Activated T-helper 2 cell treated with anti-CD3 and anti-CD28 coated beads, Interferon-gamma antibody, Interleukin-2, Interleukin-4, amounts not matched to agents 10 μg/mL and 5 μg/mL and 100 μg/mL, durations not matched to agents 14 hours and 24 hours and 36 hours (primary cell): Measurements from ENCODE around the gene ZNF581. TPM values are rescaled to one million over a fixed set of nuclear protein-coding genes. Genes with fewer than 3 reads are reported as not detected.
A peak's percentile ranks its signal among the peaks of the same experiment; 100 is the strongest.

Source experiments
- DNase-seq: peaks from one replicate; pipeline ENCODE4 v3.0.0; 2021; ENCODE audit warnings: low spot score
- H3K27ac Mint-ChIP-seq: one replicate; pipeline ENCODE4 v1.8.0; 2021; ENCODE audit warnings: mixed read lengths
- H3K27me3 Mint-ChIP-seq: one replicate; pipeline ENCODE4 v1.8.0; 2021; ENCODE audit warnings: low read depth, mixed read lengths
- H3K36me3 Mint-ChIP-seq: one replicate; pipeline ENCODE4 v1.8.0; 2021; ENCODE audit warnings: low read depth, mixed read lengths
- H3K4me1 Mint-ChIP-seq: one replicate; pipeline ENCODE4 v1.8.0; 2021; ENCODE audit warnings: low read depth, mixed read lengths
- H3K4me3 Mint-ChIP-seq: one replicate; pipeline ENCODE4 v1.8.0; 2021; ENCODE audit warnings: low read depth, mild to moderate bottlenecking, moderate library complexity, mixed read lengths
- H3K9me3 Mint-ChIP-seq: one replicate; pipeline ENCODE4 v1.8.0; 2021; ENCODE audit warnings: mixed read lengths
- intact Hi-C: fragments of 100-400 bp; cut with micrococcal nuclease; formaldehyde crosslinking; loops from one replicate; pipeline ENCODE4 v1.15.1; 2023
- total RNA-seq: library from RNA; stranded (reverse); gene quantifications from 2 replicates; pipeline ENCODE4 v1.2.3, GENCODE V29; 2022

ZNF581 gene
- total RNA-seq, 1 donor from 2014 or later = 26.6 TPM

DNA sequence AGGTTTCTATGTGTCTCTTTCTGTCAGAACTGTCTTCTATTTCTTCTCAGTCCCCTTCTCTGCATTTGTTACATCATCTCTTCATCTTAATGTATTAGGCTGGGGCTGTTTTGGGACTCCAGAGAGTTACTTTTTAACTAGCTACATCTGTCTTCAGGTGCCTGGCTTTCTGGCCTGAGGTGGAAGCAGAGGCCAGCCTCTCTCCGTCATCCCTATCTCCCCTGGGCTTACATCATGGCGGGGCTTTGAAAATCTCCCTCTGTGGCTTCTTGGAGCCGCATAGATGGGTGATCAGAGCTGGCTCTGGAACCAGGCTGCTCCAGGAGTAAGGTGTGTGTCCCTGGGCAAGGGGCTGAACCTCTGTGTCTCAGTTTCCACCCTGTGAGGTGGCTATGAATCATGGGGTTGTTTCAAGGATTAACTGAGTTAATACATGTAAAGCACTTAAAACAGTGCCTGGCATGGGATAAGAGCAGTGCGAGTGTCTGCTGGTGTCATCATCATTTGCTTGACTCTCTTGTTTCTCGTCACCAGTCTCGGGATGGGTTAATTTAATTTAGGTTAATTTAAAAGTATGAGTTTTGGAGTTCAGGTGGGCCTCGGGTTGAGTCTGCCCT, 33.5 kb downstream of the ZNF581 start:
- no peak for DNase-seq
- Mint-ChIP-seq H3K36me3 (peaks cover 53% of the 10 kb centered on the region), H3K4me3 (peak overlapping the region; percentile 100), H3K4me1 (peaks cover 37% of the 10 kb centered on the region), H3K9me3 (no peaks in the 10 kb centered on the region), H3K27me3 (no peaks in the 10 kb centered on the region), H3K27ac (peak overlapping the region; percentile 23)
- intact Hi-C loops = loop anchor here (5.0 kb wide), 1 partner anchor 35 kb away; the partner anchor contains the start of genes ZNF580 and ZNF581

GRCh38 chr19:55677572-55678028, 34.2 kb downstream of the ZNF581 start:
- Mint-ChIP-seq H3K27ac (peak overlapping the region; percentile 5), H3K36me3 (peaks cover 49% of the 10 kb centered on the region), H3K4me3 (peak overlapping the region; percentile 23), H3K27me3 (no peaks in the 10 kb centered on the region), H3K9me3 (no peaks in the 10 kb centered on the region), H3K4me1 (peaks cover 37% of the 10 kb centered on the region)
- intact Hi-C loops = loop anchor here (5.0 kb wide), 1 partner anchor 35 kb away; the partner anchor contains the start of genes ZNF580 and ZNF581
- DNase-seq = no peak

- H3K4me3 Mint-ChIP-seq = no peak overlapping the region
- H3K36me3 Mint-ChIP-seq = peaks cover 47% of the 10 kb centered on the region
- H3K27me3 Mint-ChIP-seq = no peaks in the 10 kb centered on the region
- intact Hi-C loops = loop anchor here (5.0 kb wide), 1 partner anchor 36 kb away; the partner anchor contains the start of genes ZNF580 and ZNF581
- no peak overlapping the region for H3K27ac Mint-ChIP-seq
- DNase-seq = no peak
- no peaks in the 10 kb centered on the region for H3K9me3 Mint-ChIP-seq
- peaks cover 37% of the 10 kb centered on the region for H3K4me1 Mint-ChIP-seq
These were observed 34.7 kb downstream of the ZNF581 start for GRCh38 chr19:55678121-55678671.

GRCh38 chr19:55679343-55680257, 36.2 kb downstream of the ZNF581 start:
- intact Hi-C loops = loop anchor here (5.0 kb wide), 1 partner anchor 37 kb away; the partner anchor contains the start of genes ZNF580 and ZNF581
- Mint-ChIP-seq H3K36me3 (peaks cover 41% of the 10 kb centered on the region), H3K4me1 (peaks cover 31% of the 10 kb centered on the region), H3K9me3 (no peaks in the 10 kb centered on the region), H3K27me3 (no peaks in the 10 kb centered on the region), H3K27ac (peak overlapping the region; percentile 6), H3K4me3 (no peak overlapping the region)
- DNase-seq = no peak

- Mint-ChIP-seq H3K36me3 (peaks cover 46% of the 10 kb centered on the region), H3K4me3 (no peak overlapping the region), H3K27ac (no peak overlapping the region), H3K4me1 (peaks cover 29% of the 10 kb centered on the region), H3K27me3 (no peaks in the 10 kb centered on the region), H3K9me3 (no peaks in the 10 kb centered on the region)
- no peak for DNase-seq
- intact Hi-C loops = no loop called here
These were observed 37.1 kb downstream of the ZNF581 start for GRCh38 chr19:55680339-55681130.

GRCh38 chr19:55681131-55682092, 38.0 kb downstream of the ZNF581 start:
- no peak overlapping the region for H3K4me3 Mint-ChIP-seq
- no peak overlapping the region for H3K27ac Mint-ChIP-seq
- peaks cover 20% of the 10 kb centered on the region for H3K4me1 Mint-ChIP-seq
- H3K36me3 Mint-ChIP-seq = peaks cover 50% of the 10 kb centered on the region
- intact Hi-C loops = no loop called here
- H3K27me3 Mint-ChIP-seq = no peaks in the 10 kb centered on the region
- no peaks in the 10 kb centered on the region for H3K9me3 Mint-ChIP-seq
- no peak for DNase-seq

DNA sequence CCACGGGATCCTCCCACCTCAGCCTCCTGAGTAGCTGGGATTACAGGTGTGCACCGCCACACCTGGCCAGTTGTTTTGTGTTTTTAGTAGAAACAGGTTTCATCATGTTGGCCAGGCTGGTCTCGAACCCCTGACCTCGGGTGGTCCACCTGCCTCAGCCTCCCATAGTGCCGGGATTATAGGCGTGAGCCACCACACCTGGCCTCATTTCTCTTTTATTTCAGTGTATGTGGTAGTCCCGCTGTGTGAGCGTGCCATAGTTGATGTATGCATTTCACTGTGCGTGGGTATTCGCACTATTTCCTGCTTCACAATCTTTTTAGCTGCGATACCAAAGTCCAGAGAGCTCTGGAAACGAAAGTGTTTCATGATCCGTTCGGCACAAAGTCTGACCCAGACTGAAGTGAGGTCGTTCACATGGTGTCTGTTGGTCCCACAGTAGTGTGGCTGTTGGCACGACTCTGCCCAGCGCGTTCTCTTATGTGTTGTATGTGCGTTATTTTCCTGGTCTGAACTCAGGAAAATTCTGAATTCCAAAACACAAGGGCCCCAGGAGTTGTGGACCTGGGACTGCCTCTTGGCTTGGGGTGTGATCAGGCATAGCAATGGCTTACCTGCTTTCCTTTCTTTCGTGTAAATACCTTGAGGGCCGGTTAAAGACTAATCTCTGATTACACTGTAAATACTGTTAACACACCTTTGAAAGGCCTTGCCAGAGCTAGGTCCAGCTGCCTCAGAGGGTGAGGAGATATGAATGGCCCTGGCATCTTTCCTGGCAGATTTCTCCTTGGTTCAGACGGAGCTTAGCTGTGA, 40.2 kb downstream of the ZNF581 start:
- Mint-ChIP-seq H3K9me3 (no peaks in the 10 kb centered on the region), H3K27ac (no peak overlapping the region), H3K4me1 (peaks cover 5% of the 10 kb centered on the region), H3K4me3 (no peak overlapping the region), H3K36me3 (peaks cover 38% of the 10 kb centered on the region), H3K27me3 (no peaks in the 10 kb centered on the region)
- intact Hi-C loops = no loop called here
- no peak for DNase-seq

- Mint-ChIP-seq H3K4me3 (no peak overlapping the region), H3K27me3 (no peaks in the 10 kb centered on the region), H3K27ac (no peak overlapping the region), H3K4me1 (no peaks in the 10 kb centered on the region), H3K9me3 (no peaks in the 10 kb centered on the region), H3K36me3 (peaks cover 35% of the 10 kb centered on the region)
- intact Hi-C loops = no loop called here
- DNase-seq = no peak
These were observed 41.7 kb downstream of the ZNF581 start for GRCh38 chr19:55684946-55685681.

- peaks cover 39% of the 10 kb centered on the region for H3K36me3 Mint-ChIP-seq
- no peaks in the 10 kb centered on the region for H3K4me1 Mint-ChIP-seq
- H3K27me3 Mint-ChIP-seq = no peaks in the 10 kb centered on the region
- H3K27ac Mint-ChIP-seq = no peak overlapping the region
- intact Hi-C loops = no loop called here
- no peak overlapping the region for H3K4me3 Mint-ChIP-seq
- no peak for DNase-seq
- H3K9me3 Mint-ChIP-seq = no peaks in the 10 kb centered on the region
These were observed 42.3 kb downstream of the ZNF581 start for GRCh38 chr19:55685776-55686175.

DNA sequence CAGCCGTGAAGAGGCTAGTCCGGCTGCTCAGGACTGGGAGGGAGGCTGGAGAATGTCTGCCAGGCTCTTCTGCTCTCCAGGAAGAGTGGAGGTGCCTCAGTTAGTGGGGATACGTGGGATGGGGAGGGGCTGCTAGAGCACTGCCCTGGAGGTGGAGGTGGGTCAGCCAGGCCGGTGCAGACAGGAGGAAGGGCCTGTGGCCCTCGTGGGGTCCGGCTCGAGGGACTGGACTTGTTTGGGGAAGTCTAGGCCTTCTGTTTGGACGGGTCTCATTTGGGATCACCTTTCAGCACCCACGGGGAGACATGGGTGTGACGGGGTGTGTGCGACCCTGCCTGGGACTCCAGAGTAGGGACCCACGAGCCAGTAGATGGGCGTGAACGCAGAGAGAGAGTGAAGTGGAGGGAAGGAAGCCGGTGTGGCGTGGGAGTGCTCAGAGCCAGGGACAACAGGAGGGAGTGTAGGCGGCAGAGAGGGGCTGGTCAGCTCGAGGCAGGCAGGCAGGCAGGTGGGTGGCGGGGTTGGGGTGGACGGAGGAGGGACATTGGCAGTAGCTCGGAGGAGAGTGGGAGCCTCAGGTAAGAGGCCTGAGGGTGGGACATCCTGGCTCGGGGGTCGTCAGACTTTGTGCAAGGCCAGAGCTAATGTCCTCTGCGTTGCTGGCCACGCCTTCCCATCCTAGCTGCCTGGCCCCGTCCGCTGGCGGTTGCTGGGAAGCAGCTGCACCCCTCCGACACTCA, 43.0 kb downstream of the ZNF581 start:
- Mint-ChIP-seq H3K9me3 (no peaks in the 10 kb centered on the region), H3K27me3 (no peaks in the 10 kb centered on the region), H3K36me3 (peaks cover 42% of the 10 kb centered on the region), H3K4me1 (no peaks in the 10 kb centered on the region), H3K27ac (no peak overlapping the region), H3K4me3 (no peak overlapping the region)
- DNase-seq = no peak
- intact Hi-C loops = no loop called here
